HG02798 (cell line): ENCODE data around the gene ATAT1.

Experiments
- ATAC-seq: cut with Tn5 transposase; IDR thresholded peaks from one replicate; pipeline ENCODE4 v1.9.1; 2021; ENCODE audit warnings: mild to moderate bottlenecking; ENCODE audit not compliant: unreplicated experiment, poor library complexity

Gene ATAT1

DNA sequence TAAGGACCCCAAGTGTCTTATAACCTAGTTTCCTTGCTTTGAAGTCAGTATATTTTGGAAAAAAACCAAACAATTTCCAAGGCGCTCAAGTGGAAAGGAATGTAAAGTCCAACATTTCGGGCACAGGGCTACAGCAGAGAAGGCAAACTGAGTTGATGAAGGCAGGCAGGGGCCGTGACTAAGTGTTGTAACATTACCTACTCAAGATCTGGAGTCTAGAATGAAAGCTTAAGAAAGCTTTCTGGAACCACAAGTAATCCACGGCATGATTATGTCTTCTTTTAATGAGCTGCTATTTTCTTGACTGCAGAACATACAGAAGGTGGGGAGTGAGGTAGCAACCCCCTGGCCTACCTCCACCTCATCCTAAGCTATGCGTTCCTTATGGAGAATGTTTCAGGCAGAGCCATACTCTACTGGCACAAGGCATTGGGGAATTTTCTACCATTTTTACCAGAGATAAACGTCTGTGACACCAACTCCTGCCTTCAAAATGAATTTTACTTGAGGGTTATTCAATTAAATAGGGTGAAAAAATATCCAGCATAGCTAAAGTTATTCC lies 13.9 kb upstream of the ATAT1 start:
- ATAC-seq = no peak

DNA sequence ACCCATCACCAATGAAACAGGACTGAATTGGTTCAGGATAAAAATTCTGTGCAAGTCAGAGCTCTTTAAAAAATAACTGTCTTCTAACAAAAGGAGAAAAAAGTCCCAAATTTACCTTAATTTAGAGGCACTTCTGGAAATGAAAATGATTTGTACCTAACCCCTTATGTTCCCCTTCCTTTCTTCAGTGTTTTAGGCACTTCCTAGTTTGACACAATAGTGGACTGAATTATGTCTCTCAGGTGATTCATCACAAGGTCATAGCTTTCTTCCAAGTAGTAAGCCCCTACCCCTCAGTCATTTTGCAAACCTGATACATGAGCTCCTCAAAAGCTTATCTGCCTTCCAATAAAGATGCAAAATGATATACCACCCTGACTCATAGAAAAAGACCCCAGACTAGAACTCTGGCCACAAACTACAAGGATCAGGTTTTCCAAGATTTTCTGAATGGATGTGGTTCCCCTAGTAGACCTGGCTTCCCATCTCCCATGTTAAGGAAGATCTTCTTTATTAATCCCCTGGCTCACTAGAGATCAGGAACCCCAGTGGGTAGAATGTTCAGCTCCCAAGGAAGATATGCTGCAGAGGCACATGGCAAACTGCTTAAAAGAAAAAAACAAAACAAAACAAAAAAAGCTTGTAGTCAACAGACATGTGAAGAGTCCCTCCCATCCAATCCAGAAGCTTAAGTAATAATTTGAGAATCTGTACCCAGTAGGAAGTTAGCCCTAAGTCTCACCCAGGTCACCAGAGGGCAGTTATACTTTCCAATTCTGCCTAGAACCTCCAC lies 13.2 kb upstream of the ATAT1 start:
- ATAC-seq = no peak

DNA sequence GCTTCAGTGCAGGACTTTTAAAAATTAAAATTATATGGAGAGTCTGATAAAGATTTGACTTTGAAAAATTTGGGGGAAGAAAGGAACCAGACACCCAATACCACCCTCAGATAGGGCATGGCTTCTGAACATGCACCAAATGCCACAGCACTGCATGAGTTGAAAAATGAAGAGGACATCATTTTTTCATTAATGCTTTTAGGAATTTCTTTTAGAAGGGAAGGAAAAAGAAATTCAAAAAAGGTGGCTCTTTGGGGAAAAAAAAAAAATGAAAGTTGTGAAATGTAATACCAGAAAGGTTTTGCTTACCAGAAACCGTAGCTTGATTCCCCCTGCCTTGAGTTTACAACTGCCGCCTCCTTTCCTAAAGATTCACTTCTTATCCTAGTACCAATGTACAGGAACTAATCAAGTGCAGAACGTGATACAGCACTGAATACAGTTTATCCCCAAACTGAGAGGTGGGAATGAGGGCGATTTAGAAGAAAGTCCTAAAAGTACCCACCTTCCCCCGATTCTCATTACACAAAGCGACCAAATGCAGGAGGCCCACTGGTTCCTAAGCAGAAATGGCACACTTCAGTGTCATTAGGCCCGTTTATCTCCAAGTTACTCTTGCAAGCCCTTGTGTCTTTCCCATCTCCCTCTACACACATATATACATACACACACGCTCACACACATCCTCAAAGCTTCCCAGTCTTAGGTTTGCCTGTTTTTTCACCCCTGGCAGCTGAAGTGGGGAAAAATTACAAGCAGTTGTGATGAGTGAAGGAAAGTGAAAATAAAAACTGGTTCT lies 12.4 kb upstream of the ATAT1 start:
- ATAC-seq = no peak

DNA sequence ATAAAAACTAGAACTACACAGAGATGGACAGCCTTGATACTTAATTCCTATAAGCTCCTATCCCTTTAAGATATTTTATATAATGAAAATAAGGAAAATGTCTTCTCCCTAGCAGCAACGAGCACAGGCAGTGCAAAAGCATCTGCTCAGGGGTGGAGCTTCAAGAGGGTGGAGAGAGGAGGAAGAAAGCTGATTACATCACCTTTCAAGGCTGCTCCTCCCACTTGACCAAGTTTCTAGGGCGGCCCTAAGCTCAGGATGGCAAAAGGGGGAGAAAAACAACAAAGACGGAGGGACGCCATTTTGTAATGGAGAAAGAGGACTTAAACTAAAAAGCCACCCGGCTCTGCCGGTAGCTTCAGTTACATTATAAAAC lies 11.8 kb upstream of the ATAT1 start:
- peak; percentile 31 for ATAC-seq

DNA sequence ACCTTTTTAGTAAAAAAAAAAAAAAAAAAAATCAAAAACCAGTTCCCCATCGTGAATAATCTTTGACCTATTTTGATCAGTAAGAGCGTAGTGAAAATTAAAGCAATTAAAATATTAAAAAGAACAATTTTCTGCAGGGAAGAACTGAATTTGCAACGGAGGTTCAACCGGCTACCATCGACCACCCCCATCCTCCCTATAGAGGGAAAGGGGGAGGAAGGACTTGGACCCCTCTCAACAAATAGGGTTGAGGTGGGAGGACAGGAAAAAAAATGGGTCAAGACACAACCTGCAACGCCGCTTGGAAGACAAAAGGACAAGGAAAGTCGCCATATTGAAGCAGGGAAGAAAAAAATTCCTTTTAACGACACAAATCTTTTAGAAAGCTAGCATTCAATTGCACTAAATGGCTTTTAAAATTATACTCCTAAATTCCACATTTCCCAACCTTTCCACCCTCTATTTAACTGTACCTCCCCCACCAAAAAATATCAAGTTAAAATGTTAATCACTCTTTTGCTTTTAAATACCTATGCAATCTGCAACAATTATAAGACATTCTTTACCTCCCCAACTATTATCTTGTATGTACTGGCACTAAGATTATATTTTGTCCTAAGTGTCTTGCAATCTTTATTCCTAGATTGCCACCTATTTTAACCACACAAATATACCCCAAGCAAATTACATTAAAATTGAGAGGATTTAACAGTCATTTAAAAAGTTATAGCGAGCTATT lies 11.3 kb upstream of the ATAT1 start:
- ATAC-seq = no peak

DNA sequence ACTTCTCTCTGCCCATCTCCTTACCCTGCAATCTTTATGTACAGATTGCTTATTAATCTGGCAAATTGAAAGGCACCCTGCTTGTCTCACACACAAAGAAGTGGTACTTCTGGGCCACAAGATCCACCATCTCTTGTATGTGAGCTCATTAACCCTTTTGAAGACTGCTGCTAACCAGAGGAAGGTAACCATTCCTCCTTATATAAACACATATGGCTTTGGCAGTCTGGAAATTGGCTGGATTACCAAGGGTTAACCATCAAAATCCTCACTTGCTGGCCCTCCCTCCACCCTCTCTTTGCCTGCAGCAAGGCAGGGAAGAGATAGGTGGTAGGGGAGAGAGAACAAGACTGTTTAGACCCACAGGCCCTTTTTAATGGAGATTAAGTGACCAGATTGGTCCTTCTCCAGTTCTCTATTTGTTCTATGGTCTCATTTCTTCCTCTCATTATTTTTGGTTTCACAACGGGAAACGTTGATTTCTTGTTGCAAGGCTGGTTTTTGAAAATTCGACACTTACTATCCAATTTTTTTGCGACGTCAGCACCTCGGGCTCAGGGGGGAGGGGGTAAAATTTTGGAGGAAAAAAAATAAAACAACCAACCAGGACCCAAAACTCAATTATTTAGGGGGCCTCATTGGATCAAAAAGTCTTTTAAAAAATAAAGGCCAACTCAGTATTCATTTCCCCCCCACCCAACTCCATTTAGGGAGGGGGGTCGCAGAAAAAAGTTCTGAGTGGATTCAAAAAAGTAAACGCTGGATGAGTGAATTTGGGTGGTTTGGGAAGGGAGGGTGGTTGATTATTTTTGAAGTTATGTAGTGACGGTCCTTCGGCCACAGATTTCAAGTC lies 10.5 kb upstream of the ATAT1 start:
- no peak for ATAC-seq

DNA sequence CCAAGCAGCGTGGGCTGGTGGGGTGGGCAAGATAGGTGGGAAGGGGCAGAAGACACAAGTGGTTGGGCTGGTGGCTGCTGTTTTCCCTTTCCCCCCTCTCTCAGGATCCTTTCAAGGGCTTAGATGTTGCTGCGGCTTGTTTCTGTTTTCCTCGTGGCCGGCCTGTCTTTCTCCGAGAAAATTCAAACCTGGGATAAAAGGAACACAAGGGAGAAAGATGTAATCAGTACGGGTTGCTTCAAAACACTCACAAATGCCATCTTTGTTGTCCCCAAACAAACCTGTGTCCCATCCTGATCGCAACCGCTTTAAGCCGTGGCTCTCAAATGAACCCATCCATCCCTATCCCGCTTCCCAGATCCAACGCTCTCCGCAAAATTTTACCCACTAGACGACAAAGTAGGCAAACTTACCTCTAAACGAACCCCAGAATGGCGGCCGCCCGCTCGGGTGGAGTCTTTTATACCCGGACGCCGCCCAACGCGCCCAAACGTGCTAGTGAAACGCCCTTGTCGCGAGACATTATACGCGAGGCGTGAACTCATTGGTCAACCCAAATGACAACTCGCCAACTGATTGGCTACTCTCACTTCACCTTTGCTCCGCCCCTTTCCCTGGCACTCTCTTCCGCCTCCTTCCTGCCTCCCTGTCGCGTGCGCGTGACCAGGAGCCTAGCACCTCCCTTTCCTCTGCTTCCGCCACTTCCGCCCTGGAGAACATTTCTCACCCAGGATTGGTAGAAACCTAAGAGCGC lies 9.7 kb upstream of the ATAT1 start, which contains the start of gene PPP1R10:
TSS of gene PPP1R10 (minus strand) at position 433 of the 754 bp plus-strand sequence. CDS start 7,299 bp downstream, outside the sequence.
- peak; percentile 86 for ATAC-seq

DNA sequence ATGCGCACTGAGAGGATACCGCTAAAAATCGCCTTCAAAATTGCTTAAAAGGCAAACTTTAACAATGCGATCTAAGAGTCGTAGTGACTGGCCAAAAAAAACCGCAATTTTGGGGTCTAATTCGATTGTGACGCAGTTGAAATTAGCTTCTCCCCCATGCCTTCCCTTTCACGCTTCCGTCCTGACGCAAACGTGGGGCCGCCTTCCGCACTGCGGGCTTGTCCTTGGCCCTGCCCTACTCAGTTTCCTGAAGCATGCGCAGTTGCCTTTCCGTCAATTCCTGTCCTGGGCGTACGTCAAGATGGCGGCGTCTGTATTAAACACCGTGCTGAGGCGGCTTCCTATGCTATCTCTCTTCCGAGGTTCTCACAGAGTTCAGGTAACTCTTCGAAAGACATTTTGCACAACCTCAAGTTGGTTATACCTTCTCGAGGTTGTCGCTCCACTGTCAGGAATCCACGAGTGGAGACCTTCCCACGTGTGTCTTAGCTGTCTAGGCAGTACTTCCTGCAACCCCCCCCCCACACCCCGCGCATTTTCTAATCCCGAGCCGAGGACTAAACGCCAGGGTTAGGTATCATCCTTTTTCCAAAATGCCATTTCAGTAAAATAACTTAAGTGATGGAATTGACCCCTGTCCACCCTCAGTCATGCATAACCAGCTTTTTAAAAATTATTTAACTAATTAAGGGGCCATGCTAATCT lies 9.0 kb upstream of the ATAT1 start, which contains the start of gene MRPS18B:
TSS of gene MRPS18B (plus strand) at position 276 of the 705 bp plus-strand sequence. CDS start at position 302, 26 bp downstream.
- peak; percentile 77 for ATAC-seq

DNA sequence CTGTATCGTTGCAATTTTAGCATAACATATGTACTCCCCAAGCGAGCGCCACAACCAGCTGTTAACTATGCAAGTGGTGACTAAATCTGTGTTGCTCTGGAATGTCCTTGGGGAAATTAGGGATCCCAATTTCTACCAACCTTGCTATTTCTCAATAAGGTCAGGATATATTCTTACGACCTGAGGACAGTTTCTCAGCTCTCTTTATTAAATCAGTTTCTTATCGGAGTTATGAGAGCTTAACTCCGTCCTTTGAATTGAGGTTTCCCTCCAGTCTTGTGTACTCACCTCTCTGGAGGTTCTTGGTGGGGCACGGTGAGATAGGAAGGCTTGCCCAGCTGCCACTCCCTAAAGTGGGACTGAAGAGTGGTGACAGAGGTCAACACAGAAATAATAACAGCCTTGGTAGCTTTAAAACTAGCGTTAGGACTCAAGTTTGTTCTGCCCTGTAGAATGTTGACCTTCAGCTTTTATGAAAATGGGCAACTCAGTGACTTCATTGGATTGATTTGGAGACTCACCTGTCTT lies 8.3 kb upstream of the ATAT1 start:
- ATAC-seq = no peak

DNA sequence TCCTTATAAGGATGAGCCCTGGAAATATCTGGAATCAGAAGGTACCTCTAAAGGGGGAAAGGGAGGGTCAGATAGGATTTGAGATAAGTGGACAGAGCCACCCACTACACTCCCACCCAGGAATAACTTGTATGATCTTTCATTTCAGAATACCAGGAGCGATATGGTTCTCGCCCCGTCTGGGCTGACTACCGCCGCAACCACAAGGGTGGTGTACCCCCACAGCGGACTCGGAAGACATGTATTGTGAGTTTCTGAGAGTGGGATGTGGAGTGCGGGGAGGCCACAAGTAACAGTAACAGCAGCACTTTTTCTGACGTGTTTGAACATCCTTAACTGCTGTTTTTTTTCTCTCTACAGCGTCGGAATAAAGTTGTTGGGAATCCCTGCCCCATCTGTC lies 7.1 kb upstream of the ATAT1 start:
- ATAC-seq = no peak

DNA sequence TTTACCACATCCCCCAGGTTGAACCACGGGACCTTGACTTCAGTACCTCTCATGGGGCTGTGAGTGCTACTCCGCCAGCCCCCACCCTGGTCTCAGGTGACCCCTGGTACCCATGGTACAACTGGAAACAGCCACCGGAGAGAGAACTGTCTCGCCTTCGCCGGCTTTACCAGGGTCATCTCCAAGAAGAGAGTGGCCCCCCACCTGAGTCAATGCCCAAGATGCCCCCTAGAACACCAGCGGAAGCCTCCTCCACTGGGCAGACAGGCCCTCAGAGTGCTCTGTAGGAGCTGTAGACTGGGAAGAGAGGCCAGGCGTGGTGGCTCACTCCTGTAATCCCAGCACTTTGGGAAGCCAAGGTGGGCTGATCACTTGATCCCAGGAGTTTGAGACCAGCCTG lies 1.2 kb upstream of the ATAT1 start:
- ATAC-seq = no peak

DNA sequence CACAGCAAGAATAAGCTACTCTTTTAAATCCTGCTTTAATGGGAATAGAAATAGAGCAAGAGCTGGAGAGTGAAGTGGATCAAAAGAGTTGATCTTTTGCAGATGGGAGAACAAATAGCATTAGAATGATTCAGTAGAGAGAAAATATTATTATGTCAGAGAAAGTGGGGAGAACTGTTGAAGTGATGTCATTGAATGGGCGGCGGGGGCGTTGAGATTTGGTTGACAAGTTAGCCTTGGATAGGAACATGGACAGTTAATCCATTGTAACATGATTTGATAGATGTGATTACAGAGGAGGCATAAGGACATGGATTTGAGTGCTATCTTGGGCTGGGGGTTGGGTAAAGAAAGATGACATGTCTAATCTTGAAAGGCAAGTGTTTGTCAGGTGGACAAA lies 9.2 kb downstream of the ATAT1 start:
- ATAC-seq = no peak

DNA sequence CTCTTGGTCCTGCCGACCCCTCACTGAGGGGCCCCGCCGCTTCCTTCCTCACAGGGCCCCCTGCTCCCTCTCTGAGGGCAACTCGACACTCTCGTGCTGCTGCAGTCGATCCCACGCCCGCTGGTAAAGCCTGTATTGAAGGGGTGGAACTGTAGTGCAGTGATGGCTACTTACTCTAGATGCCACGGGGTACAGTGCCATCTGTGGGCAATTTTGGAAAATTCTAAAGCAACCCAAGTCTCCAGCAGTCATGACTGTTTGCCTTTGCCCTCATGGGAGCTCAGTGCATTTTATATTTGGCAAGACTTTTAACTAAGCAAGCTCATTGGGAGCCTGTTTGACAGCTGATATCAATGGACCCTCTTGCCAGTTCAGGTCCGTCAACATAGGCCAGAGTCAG lies 13.8 kb downstream of the ATAT1 start:
- no peak for ATAC-seq

DNA sequence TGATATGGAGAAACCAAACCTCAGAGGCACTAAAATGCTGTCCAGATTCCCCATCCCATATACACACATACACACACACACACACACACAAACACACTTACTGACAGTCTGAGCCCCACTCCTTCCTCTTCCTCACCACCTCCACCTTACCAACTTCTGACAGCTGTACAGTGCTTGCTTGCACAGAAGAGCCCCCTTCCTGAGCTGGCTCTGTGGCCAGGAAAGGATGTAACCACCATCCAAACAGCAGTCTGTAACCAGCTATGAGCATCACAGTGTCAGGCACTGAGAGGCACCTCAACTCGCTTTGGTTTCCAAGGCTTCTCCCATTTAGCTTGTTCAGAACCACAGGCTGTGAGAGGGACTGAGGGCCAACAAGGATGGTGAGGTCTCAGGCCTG lies 14.4 kb downstream of the ATAT1 start:
- no peak for ATAC-seq

DNA sequence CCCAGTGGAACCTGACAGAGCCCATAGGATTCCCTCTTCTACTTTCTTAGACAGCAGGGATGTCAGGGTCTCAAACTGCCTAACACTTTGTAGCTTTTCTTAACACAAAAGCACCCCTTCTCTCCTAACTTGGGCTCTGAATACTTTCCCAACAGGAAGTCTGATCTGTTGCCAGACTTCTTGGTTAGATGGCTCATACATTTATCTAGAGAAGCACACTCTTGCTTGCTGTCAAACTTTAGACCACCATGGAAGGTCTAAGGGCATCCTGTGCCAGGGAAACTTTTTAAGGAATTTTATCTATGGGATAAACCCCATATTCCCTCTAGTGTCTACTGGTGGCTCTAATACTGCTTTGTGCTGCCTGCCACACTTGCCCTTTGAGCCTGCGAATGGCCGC lies 17.0 kb downstream of the ATAT1 start:
- ATAC-seq = no peak

DNA sequence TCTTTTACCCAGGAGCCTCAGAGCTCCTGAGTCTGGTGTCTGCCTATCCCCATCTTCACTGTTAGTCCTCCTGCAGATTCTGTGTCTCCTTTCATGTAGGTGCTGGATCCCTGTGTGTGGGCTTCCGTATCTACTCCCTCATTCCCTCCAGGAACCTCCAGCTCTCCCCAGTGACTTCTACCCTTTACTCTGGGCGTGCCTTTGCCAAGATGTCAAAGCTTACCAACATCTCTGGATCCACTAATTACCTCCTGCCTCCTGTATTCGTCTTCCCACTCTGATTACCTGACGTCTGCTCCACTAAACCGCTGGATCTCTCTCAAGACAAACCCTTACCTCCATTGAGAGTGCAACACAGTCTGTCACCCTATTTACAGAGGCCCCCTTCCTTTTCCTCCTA lies 18.1 kb downstream of the ATAT1 start:
- ATAC-seq = no peak

DNA sequence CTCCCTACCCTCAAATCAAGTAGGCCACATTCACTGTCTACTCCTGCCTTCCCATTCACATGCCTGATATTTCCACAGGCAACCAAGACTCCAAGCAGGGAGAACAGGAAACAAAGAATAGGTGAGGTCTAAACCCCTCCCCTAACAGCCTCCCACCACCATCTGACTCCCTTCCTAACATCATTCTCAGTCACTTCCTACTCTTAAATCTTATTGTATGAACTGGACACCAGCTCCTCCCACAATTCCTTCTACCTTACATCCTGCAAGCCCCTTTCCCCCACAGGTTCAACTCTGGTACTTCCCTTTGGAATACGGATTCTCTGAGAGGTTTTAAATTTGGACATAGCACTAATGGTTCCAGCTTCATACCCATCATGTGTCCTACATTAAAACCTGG lies 19.3 kb downstream of the ATAT1 start:
- ATAC-seq = no peak
